Astrocyte (in vitro differentiated cells and primary cell): ENCODE results near the gene GET3. TPM values are rescaled to one million over a fixed set of nuclear protein-coding genes. Genes with fewer than 3 reads are reported as not detected.

ENCODE experiments used
- DNase-seq: peaks from one replicate; pipeline ENCODE4 v3.0.0-alpha.2; 2010; ENCODE audit warnings: low read depth
- FAIRE-seq: peaks from 2 replicates; lab custom pipeline; 2011; peaks lifted over from hg19 to GRCh38; lab: Jason Lieb, UNC
- H2AFZ ChIP-seq: 2 replicates; pipeline ENCODE4 v1.6.0; 2012; ENCODE audit warnings: low read depth, low read length, inconsistent platforms
- H3K27ac ChIP-seq: 2 replicates; pipeline ENCODE4 v1.5.1; 2011; ENCODE audit warnings: low read depth, low read length, inconsistent platforms
- H3K27me3 ChIP-seq: 2 replicates; pipeline ENCODE4 v1.6.0; 2011; ENCODE audit warnings: low read length, inconsistent platforms; ENCODE audit not compliant: insufficient read depth
- H3K36me3 ChIP-seq: 2 replicates; pipeline ENCODE4 v1.5.1; 2011; ENCODE audit warnings: low read length, inconsistent platforms; ENCODE audit not compliant: insufficient read depth
- H3K4me1 ChIP-seq: 2 replicates; pipeline ENCODE4 v1.5.1; 2011; ENCODE audit warnings: low read length, inconsistent platforms; ENCODE audit not compliant: insufficient read depth
- H3K4me2 ChIP-seq: 2 replicates; pipeline ENCODE4 v1.6.0; 2012; ENCODE audit warnings: low read length, inconsistent platforms
- H3K4me3 ChIP-seq: 2 replicates; pipeline ENCODE4 v1.5.1; 2011; ENCODE audit warnings: low read depth, mild to moderate bottlenecking, low read length, inconsistent platforms; ENCODE audit not compliant: insufficient read depth
- H3K79me2 ChIP-seq: 2 replicates; pipeline ENCODE4 v1.6.0; 2012; ENCODE audit warnings: mild to moderate bottlenecking, low read length, inconsistent platforms; ENCODE audit not compliant: insufficient read depth
- H3K9ac ChIP-seq: 2 replicates; pipeline ENCODE4 v1.6.0; 2012; ENCODE audit warnings: mild to moderate bottlenecking, low read length, inconsistent platforms
- H3K9me3 ChIP-seq: 2 replicates; pipeline ENCODE4 v1.5.1; 2012; ENCODE audit warnings: low read depth, mild to moderate bottlenecking, low read length, inconsistent platforms; ENCODE audit not compliant: insufficient read depth
- H4K20me1 ChIP-seq: 2 replicates; pipeline ENCODE4 v1.6.0; 2012; ENCODE audit warnings: low read length, inconsistent platforms; ENCODE audit not compliant: insufficient read depth
- H3K27ac Mint-ChIP-seq: one replicate; pipeline ENCODE4 v1.8.0; 2021; ENCODE audit warnings: mild to moderate bottlenecking, mixed read lengths; ENCODE audit not compliant: unreplicated experiment
- H3K27me3 Mint-ChIP-seq: one replicate; pipeline ENCODE4 v1.8.0; 2021; ENCODE audit warnings: low read depth, mixed read lengths; ENCODE audit not compliant: unreplicated experiment
- H3K36me3 Mint-ChIP-seq: one replicate; pipeline ENCODE4 v1.8.0; 2021; ENCODE audit warnings: low read depth, mixed read lengths; ENCODE audit not compliant: unreplicated experiment
- H3K4me1 Mint-ChIP-seq: one replicate; pipeline ENCODE4 v1.8.0; 2021; ENCODE audit warnings: low read depth, mixed read lengths; ENCODE audit not compliant: unreplicated experiment
- H3K4me3 Mint-ChIP-seq: one replicate; pipeline ENCODE4 v1.8.0; 2021; ENCODE audit warnings: mild to moderate bottlenecking, moderate library complexity, mixed read lengths; ENCODE audit not compliant: unreplicated experiment
- H3K9me3 Mint-ChIP-seq: one replicate; pipeline ENCODE4 v1.8.0; 2021; ENCODE audit warnings: mild to moderate bottlenecking, mixed read lengths; ENCODE audit not compliant: unreplicated experiment
- CTCF ChIP-seq: IDR thresholded peaks from 2 replicates; pipeline ENCODE4 v1.5.1; 2011; ENCODE audit warnings: low read depth, mild to moderate bottlenecking, inconsistent platforms, low read length, moderate library complexity; ENCODE audit not compliant: insufficient read depth
- EZH2 ChIP-seq: IDR thresholded peaks from 2 replicates; pipeline ENCODE4 v1.6.1; 2012; ENCODE audit warnings: mild to moderate bottlenecking, low read length, inconsistent platforms; ENCODE audit not compliant: insufficient read depth
- total RNA-seq: library from RNA; stranded (reverse); gene quantifications from 2 replicates; pipeline ENCODE4 v1.2.1, GENCODE V29; 2021

Gene GET3
- total RNA-seq, 1 donor from 2014 or later = 66.8 TPM

- Histone ChIP-seq H3K4me2 (no peak overlapping the region), H3K9me3 (no peaks in the 10 kb centered on the region), H2AFZ (no peak overlapping the region), H3K79me2 (peaks cover 16% of the 10 kb centered on the region), H3K4me1 (no peaks in the 10 kb centered on the region), H3K27me3 (no peaks in the 10 kb centered on the region), H3K27ac (no peak overlapping the region), H3K4me3 (no peak overlapping the region), H4K20me1 (peaks cover 44% of the 10 kb centered on the region), H3K9ac (no peak overlapping the region), H3K36me3 (peaks cover 35% of the 10 kb centered on the region)
- TF ChIP-seq EZH2 (no peak), CTCF (no peak)
- no peak overlapping the region for H3K27ac Mint-ChIP-seq
- DNase-seq (no peak), FAIRE-seq (no peak)
- H3K4me1 Mint-ChIP-seq = no peaks in the 10 kb centered on the region
- no peaks in the 10 kb centered on the region for H3K9me3 Mint-ChIP-seq
- H3K36me3 Mint-ChIP-seq = peaks cover 9% of the 10 kb centered on the region
- no peaks in the 10 kb centered on the region for H3K27me3 Mint-ChIP-seq
- no peak overlapping the region for H3K4me3 Mint-ChIP-seq
These were observed 31.5 kb upstream of the GET3 start for GRCh38 chr19:12705654-12706331.

DNA sequence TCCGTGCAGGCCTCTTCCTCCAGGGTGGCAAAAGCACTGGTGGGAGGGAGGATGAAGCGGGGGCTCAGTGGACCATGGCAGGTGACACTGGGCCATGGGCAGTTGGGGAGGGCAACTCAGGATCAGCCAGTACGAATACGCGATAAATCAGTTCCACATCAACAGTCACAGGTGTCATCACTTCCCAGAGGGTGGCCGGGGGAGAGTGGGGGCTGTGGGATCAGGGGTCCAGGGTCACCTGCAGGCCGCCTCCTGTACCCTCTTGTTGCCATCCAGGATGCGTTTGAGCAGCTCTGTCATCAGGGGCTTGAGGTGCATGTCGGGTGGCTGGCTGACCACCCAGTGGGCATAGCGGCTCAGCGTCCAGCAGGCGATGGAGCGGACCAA lies 31.0 kb upstream of the GET3 start:
- no peaks in the 10 kb centered on the region for H3K9me3 ChIP-seq
- H3K79me2 ChIP-seq = peaks cover 16% of the 10 kb centered on the region
- no peak overlapping the region for H3K4me3 ChIP-seq
- Mint-ChIP-seq H3K36me3 (peaks cover 9% of the 10 kb centered on the region), H3K9me3 (no peaks in the 10 kb centered on the region), H3K27ac (no peak overlapping the region), H3K4me1 (no peaks in the 10 kb centered on the region), H3K4me3 (no peak overlapping the region), H3K27me3 (no peaks in the 10 kb centered on the region)
- peaks cover 47% of the 10 kb centered on the region for H4K20me1 ChIP-seq
- H3K36me3 ChIP-seq = peaks cover 38% of the 10 kb centered on the region
- H3K27me3 ChIP-seq = no peaks in the 10 kb centered on the region
- FAIRE-seq (no peak), DNase-seq (no peak)
- H3K4me2 ChIP-seq = no peak overlapping the region
- H3K27ac ChIP-seq = no peak overlapping the region
- H3K4me1 ChIP-seq = no peaks in the 10 kb centered on the region
- H2AFZ ChIP-seq = no peak overlapping the region
- H3K9ac ChIP-seq = no peak overlapping the region
- TF ChIP-seq EZH2 = no peak
- TF ChIP-seq CTCF = no peak

DNA sequence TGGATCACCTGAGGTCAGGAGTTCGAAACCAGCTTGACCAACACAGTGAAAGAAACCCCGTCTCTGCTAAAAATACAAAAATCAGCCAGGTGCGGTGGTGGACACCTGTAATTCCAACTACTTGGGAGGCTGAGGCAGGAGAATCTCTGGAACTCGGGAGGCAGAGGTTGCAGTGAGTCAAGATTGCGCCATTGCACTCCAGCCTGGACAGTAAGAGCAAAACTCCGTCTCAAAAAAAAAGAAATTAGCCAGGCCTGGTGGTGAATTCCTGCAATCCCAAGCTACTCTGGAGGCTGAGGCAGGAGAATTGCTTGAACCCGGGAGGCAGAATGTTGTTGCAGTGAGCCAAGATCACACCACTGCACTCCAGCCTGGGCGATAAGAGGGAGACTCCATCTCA lies 28.7 kb upstream of the GET3 start:
- Histone ChIP-seq H3K4me1 (no peaks in the 10 kb centered on the region), H3K36me3 (peaks cover 34% of the 10 kb centered on the region), H3K4me2 (no peak overlapping the region), H3K9ac (no peak overlapping the region), H4K20me1 (peaks cover 42% of the 10 kb centered on the region), H2AFZ (no peak overlapping the region), H3K4me3 (no peak overlapping the region), H3K9me3 (no peaks in the 10 kb centered on the region), H3K27me3 (no peaks in the 10 kb centered on the region), H3K27ac (no peak overlapping the region), H3K79me2 (peaks cover 21% of the 10 kb centered on the region)
- peaks cover 2% of the 10 kb centered on the region for H3K36me3 Mint-ChIP-seq
- TF ChIP-seq CTCF = no peak
- no peak for DNase-seq
- H3K4me3 Mint-ChIP-seq = no peak overlapping the region
- FAIRE-seq = no peak
- no peaks in the 10 kb centered on the region for H3K9me3 Mint-ChIP-seq
- H3K27me3 Mint-ChIP-seq = no peaks in the 10 kb centered on the region
- H3K4me1 Mint-ChIP-seq = no peaks in the 10 kb centered on the region
- H3K27ac Mint-ChIP-seq = no peak overlapping the region
